Frontal cortex (tissue), 4 donors: ENCODE data around the gene FAM222A. TPM values are rescaled to one million over a fixed set of nuclear protein-coding genes. Genes with fewer than 3 reads are reported as not detected.

Source experiments
- DNase-seq, 2 donors: peaks; one replicate each; pipeline ENCODE4 v3.0.0; 2012; ENCODE audit warnings: low spot score in 2 of 2
- FAIRE-seq: peaks from 2 replicates; lab custom pipeline; 2012; peaks lifted over from hg19 to GRCh38; lab: Jason Lieb, UNC
- total RNA-seq: library from RNA; depleted of rRNA; stranded (reverse); fragments of >200 nt; gene quantifications from one replicate; pipeline ENCODE4 v1.2.3, GENCODE V29; 2014
- donor health status: control.
- donor health status: control.
- donor health status: control.

Gene FAM222A
- total RNA-seq, 1 donor from 2014 or later, result 2.9 TPM

GRCh38 chr12:109734219-109735000 is 20.8 kb downstream of the FAM222A start:
- FAIRE-seq (no peak), DNase-seq (no peak)

GRCh38 chr12:109735051-109735521 is 21.5 kb downstream of the FAM222A start:
- no peak for DNase-seq
- no peak for FAIRE-seq

GRCh38 chr12:109735825-109736551 is 22.4 kb downstream of the FAM222A start:
- DNase-seq, result no peak
- no peak for FAIRE-seq

GRCh38 chr12:109736552-109737108 is 23.0 kb downstream of the FAM222A start:
- DNase-seq (no peak), FAIRE-seq (no peak)

- FAIRE-seq (no peak), DNase-seq (no peak)
Measured at GRCh38 chr12:109737126-109737525, 23.5 kb downstream of the FAM222A start.

- FAIRE-seq, result no peak
- DNase-seq, result no peak
Measured at GRCh38 chr12:109737631-109738030, 24.0 kb downstream of the FAM222A start.

- FAIRE-seq (no peak), DNase-seq (no peak)
Measured at GRCh38 chr12:109738209-109738608, 24.6 kb downstream of the FAM222A start.

GRCh38 chr12:109738878-109739665 is 25.4 kb downstream of the FAM222A start:
- DNase-seq (no peak), FAIRE-seq (no peak)

- no peak for DNase-seq
- FAIRE-seq, result no peak
Measured at GRCh38 chr12:109739747-109740693, 26.4 kb downstream of the FAM222A start.

- DNase-seq (no peak), FAIRE-seq (no peak)
Measured at GRCh38 chr12:109740694-109741245, 27.1 kb downstream of the FAM222A start.

- DNase-seq (no peak), FAIRE-seq (no peak)
Measured at GRCh38 chr12:109741286-109741969, 27.8 kb downstream of the FAM222A start.

GRCh38 chr12:109741970-109742703 is 28.5 kb downstream of the FAM222A start:
- FAIRE-seq (no peak), DNase-seq (no peak)

- no peak for DNase-seq
- no peak for FAIRE-seq
Measured at GRCh38 chr12:109743076-109743910, 29.7 kb downstream of the FAM222A start.

GRCh38 chr12:109744026-109744425 is 30.4 kb downstream of the FAM222A start:
- FAIRE-seq, result no peak
- no peak for DNase-seq

GRCh38 chr12:109744986-109745942 is 31.6 kb downstream of the FAM222A start:
- no peak for DNase-seq
- FAIRE-seq, result no peak
